GM03348 (cell line): ENCODE results near the gene PARK7.

Experiments
- DNase-seq: peaks from one replicate; pipeline ENCODE4 v3.0.0; 2012; ENCODE audit warnings: low spot score

The PARK7 gene

GRCh38 chr1:8024329-8024728 lies 62.8 kb downstream of the PARK7 start:
- DNase-seq: no peak

DNA sequence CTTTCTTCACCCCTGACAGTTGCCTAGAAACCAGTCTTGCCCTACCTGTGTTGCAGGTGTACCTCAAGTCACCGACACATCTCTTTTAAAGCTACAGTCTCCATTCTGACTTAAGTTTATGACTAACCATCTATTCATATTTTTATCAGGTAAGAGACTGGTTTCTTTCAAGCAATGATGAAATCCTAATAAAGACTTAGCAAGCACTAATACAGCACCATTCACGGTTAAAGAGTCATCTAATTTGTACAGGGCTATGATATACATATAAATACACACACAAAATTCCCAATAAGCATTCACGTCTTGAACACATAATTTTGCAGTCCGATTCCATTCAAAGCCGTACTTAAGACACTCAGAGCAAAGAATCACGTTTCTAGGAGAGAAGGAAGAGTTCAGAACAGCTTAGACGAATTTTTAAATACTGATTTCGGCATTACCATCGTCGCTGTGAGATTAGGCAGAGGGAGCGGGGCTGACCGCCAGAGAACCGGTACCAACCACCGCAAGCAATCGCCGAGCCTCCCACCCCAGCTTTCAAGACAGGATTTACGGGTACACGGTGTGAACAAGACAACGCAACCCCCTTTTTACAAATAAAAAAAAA lies 63.7 kb downstream of the PARK7 start:
- DNase-seq: peak; percentile 14

DNA sequence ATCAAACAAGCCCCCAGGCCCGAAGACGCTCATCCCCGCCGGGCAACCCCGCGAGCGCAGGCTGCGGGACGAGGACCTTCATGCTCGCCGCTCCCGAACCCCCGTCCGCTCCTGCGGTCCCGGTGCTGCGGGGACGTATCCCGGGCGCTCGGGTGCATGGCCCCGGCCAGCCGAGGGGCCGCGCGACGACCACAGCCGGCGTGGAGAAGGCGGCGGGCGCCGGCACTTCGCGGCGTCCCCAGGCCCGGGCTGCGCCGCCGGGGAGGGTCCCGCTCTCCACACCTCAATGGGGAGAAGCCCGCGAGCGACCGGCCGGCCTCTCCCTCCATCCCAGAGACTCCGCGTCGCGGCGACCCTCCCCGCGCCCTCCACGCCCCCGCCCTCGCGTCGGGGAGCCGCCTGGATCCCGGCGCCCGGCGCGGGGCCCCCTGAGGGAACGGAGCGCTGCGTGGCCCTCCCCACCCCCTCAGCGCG lies 64.2 kb downstream of the PARK7 start:
- DNase-seq: peak; percentile 41

- peak; percentile 98 for DNase-seq
Measured at GRCh38 chr1:8026153-8026975, 64.9 kb downstream of the PARK7 start, which contains the start of gene ERRFI1. Gene ERRFI1, minus strand, starts transcription at chr1:8026309. Its CDS starts 10,690 bp downstream, at chr1:8015619.

- no peak for DNase-seq
Measured at GRCh38 chr1:8026976-8027747, 65.7 kb downstream of the PARK7 start.

- DNase-seq: peak; percentile 62
Measured at GRCh38 chr1:8027748-8028570, 66.4 kb downstream of the PARK7 start.

DNA sequence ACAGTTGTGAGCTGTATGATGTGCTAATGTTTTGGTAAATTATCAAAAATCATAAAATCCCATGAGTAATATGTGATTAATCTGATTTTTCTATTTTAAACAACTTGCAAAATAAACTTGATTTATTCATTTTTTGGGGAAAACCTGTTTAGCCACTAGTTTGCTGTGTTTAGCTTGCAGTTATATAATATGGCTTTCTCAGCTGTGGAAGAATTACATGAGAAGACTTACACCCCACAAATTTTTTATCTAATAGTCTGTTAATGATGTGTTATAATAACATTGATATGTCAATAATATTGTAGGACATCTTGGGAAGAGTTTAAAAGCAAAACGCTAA lies 67.0 kb downstream of the PARK7 start:
- no peak for DNase-seq

DNA sequence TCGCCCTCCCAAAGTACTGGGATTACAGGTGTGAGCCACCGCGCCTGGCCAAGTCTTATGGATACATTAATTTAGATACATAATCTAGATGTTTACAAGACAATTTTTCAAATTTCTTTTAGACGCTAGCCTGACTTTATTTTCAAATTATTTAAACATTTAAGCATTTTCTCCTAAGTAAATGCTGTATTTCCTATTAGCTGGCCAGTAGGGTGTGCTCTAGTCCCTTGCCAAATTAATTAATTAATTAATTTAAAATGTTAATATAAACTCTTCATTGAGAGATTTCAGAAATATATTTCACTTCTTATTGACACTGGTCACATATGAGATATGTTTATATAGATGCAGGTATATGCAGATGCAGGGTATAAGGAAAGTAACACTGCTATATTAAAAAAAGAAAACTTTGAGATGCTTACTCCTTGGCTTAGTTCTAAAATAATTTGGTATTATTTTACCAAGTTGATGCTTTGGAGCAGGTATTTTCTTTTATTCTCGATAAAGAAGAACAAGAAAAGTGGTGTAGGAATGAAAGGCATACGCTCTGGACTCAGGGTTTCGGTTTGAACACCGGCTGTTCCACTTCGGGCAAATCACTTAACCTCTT lies 69.8 kb downstream of the PARK7 start:
- peak; percentile 56 for DNase-seq

DNA sequence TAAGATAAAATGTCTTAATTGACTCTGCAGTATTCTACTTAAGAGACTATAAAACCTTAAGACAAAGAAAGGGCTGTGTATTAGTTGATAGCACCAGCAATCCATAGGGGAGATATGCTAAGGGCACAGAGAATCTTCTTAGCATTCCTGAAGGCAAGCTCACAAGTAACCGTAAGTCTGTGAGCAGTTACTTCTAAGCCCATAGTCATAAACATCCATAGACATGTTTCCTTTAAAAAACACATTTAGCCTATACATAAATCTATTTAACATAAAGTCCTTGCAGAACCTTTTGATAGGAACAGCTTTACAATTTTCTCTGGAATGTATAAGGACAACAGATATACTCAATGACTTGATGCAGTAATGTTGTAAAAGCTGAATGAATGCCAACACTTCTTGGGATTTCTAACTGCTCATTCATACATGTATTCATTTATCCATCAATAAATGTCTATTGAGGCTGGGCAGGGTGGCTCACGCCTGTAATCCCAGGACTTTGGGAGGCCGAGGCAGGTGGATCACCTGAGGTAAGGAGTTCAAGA lies 70.9 kb downstream of the PARK7 start:
- no peak for DNase-seq

GRCh38 chr1:8033322-8033721 lies 71.8 kb downstream of the PARK7 start:
- DNase-seq: no peak
